GM11168 (cell line): ENCODE measurements around the gene YDJC.
"Not testable (repeated sequence)": the region's sequence is repeated elsewhere in the genome, so short reads cannot be mapped to it uniquely, and the experiment has no call there.

Source experiments
- in situ Hi-C: fragments of 300-500 bp; cut with MboI; formaldehyde crosslinking; loops from one replicate; pipeline ENCODE4 v1.12.0; 2022; ENCODE audit warnings: low sequenced_read_pairs; ENCODE audit not compliant: unreplicated experiment

The YDJC gene

DNA sequence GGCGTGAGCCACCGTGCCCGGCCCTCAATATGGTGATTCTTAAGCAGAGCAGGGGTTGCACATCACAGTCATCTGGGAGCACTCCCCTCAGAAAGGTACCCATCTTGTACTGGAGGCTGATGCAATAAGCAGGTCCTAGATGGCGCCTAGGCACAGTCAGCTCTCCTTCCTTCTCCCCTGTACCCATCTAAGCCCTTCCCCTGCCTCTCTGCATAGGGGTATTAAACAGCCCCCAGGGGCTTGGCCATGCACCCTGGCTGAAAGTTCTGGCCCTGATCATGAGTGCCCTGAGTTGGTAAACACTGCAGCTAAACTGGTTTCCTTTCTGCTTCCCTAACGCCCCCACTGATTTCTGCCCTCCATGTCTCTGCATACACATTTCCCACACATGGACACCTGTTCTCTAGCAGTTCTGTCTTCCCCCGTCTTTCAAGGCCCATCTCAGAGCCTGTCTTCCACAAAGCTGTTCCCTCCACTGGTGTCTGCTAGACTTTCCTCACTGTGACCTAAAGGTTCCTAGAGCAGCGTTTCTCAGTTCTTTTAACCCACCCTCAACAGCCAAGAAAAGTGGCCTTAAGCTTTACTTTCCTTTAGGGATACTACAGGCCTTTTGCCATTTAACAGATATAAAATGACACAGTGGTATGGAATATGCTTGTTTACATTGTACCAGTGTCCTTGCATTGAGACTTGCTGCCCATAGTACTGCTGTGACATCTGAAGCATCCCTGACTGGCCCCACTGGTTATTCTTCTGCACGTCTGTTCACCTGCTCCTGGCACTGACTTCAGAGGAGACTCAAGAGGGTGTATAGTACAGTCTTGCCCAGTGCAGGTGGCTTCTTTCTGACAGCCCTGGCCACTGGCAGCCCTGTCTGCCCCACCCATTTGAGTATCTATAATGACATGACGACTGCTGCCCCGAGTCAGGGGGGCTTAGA is 46.8 kb downstream of the YDJC start:
- in situ Hi-C loops = no loop called here

DNA sequence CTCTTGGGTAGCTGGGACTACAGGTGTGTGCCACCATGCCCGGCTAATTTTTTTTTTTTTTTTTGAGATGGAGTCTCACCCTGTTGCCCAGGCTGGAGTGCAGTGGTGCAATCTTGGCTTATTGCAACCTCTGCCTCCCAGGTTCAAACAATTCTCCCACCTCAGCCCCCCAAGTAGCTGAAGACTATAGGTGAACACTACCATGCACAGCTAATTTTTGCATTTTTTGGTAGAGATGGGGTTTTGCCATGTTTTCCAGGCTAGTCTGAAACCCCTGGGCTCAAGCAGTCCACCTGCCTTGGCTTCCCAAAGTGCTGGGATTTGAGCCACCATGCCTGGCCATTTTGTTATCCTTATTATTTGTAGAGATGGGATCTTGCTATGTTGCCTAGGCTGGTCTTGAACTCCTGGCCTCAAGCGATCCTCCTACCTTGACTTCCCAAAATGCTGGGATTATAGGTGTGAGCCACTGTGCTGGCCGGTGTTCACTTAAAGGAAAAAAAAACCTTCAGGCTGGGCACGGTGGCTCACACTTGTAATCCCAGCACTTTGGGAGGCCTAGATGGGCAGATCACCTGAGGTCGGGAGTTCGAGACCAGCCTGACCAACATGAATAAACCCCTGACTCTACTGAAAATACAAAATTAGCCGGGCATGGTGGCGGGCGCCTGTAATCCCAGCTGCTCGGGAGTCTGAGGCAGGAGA is 48.7 kb downstream of the YDJC start:
- in situ Hi-C loops = not testable (repeated sequence)

DNA sequence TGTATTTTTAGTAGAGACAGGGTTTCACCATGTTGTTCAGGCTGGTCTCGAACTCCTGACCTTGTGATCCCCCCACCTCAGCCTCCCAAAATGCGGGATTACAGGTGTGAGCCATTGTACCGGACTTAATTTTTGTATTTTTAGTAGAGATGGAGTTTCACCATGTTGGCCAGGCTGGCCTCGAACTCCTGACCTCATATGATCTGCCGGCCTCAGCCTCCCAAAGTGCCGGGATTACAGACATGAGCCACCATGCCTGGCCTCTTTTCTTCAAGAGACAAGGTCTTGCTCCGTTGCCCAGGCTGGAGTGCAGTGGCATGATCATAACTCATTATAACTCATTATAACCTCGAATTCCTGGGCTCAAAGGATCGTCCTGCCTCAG is 49.2 kb downstream of the YDJC start:
- in situ Hi-C loops = not testable (repeated sequence)

DNA sequence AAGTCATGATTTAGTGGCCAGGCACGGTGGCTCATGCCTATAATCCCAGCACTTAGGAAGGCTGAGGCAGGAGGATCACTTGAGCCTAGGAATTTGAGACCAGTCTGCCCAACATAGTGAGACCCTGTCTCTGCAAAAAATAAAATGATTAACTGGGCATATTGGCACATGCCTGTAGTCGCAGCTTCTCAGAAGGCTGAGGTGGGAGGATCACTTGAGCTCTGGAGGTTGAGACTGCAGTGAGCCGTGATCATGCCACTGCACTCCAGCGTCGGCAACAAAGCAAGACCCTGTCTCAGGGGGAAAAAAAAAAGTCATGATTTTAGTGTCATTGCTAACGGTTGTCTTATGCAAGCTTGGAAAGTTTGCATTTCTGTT is 50.4 kb downstream of the YDJC start:
- in situ Hi-C loops = no loop called here
